ENCODE data around the gene ADRA2B. TPM values are rescaled to one million over a fixed set of nuclear protein-coding genes. Genes with fewer than 3 reads are reported as not detected.
"Not testable (repeated sequence)": the region's sequence is repeated elsewhere in the genome, so short reads cannot be mapped to it uniquely, and the experiment has no call there.

Gene ADRA2B
- total RNA-seq, 1 experiment from 2014 or later, result 4.7 TPM

GRCh38 chr2:96142217-96143113 is 26.1 kb upstream of the ADRA2B start:
- peaks cover 24% of the 10 kb centered on the region for H3K4me1 Mint-ChIP-seq
- DNase-seq (ENCODE audit: low spot score) (peak; percentile 61), ATAC-seq (0 out of 2 replicates have a peak, but pooled peaks have one; percentile 1)
- H3K9me3 Mint-ChIP-seq, result no peaks in the 10 kb centered on the region
- POLR2A ChIA-PET, result interaction anchor here (0.6 kb wide), 1 partner anchor 36 kb away, joined by 4 read pairs; no protein-coding TSS in a partner anchor
- TF ChIP-seq, protein P1, sequence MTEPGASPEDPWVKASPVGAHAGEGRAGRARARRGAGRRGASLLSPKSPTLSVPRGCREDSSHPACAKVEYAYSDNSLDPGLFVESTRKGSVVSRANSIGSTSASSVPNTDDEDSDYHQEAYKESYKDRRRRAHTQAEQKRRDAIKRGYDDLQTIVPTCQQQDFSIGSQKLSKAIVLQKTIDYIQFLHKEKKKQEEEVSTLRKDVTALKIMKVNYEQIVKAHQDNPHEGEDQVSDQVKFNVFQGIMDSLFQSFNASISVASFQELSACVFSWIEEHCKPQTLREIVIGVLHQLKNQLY (CRISPR knock-in tag; IDR thresholded peaks at IDR 0.05), result no peak
- no peak for TF ChIP-seq SP1 (CRISPR knock-in tag; conservative IDR thresholded peaks at IDR 0.05)
- no peak for TF ChIP-seq ZNF138 (CRISPR knock-in tag; conservative IDR thresholded peaks at IDR 0.05)
- no peak for TF ChIP-seq SMAD3 (CRISPR knock-in tag; IDR thresholded peaks at IDR 0.05; ENCODE audit: borderline replicate concordance)
- TF ChIP-seq ZNF671 (CRISPR knock-in tag; IDR thresholded peaks at IDR 0.05), result no peak
- TF ChIP-seq IRF2 (CRISPR knock-in tag; IDR thresholded peaks at IDR 0.05; ENCODE audit: borderline replicate concordance, low read depth), result no peak
- TF ChIP-seq TCF7 (CRISPR knock-in tag; IDR thresholded peaks at IDR 0.05; ENCODE audit: low read depth), result no peak
- no peak for TF ChIP-seq JUN (CRISPR knock-in tag; IDR thresholded peaks at IDR 0.05)
- no peak for TF ChIP-seq FOXK1 (CRISPR knock-in tag; IDR thresholded peaks at IDR 0.05)
- no peak for TF ChIP-seq ETV6 (CRISPR knock-in tag; IDR thresholded peaks at IDR 0.05)
- no peak for TF ChIP-seq MYBL2 (CRISPR knock-in tag; IDR thresholded peaks at IDR 0.05)
- no peak for TF ChIP-seq ZNF423 (CRISPR knock-in tag; IDR thresholded peaks at IDR 0.05)
- no peak for TF ChIP-seq E2F1 (CRISPR knock-in tag; IDR thresholded peaks at IDR 0.05)
- no peak for TF ChIP-seq ZNF317 (CRISPR knock-in tag; IDR thresholded peaks at IDR 0.05; ENCODE audit: borderline replicate concordance, low read depth)
- no peak for TF ChIP-seq SOX15 (CRISPR knock-in tag; IDR thresholded peaks at IDR 0.05)
- TF ChIP-seq ZNF232 (CRISPR knock-in tag; IDR thresholded peaks at IDR 0.05), result no peak
- no peak for TF ChIP-seq NFYB (CRISPR knock-in tag; conservative IDR thresholded peaks at IDR 0.05; ENCODE audit: low read depth)
- no peak for TF ChIP-seq ZNF281 (CRISPR knock-in tag; IDR thresholded peaks at IDR 0.05)
- TF ChIP-seq, protein P2, sequence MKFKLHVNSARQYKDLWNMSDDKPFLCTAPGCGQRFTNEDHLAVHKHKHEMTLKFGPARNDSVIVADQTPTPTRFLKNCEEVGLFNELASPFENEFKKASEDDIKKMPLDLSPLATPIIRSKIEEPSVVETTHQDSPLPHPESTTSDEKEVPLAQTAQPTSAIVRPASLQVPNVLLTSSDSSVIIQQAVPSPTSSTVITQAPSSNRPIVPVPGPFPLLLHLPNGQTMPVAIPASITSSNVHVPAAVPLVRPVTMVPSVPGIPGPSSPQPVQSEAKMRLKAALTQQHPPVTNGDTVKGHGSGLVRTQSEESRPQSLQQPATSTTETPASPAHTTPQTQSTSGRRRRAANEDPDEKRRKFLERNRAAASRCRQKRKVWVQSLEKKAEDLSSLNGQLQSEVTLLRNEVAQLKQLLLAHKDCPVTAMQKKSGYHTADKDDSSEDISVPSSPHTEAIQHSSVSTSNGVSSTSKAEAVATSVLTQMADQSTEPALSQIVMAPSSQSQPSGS (CRISPR knock-in tag; IDR thresholded peaks at IDR 0.05; ENCODE audit: borderline replicate concordance, low read depth), result no peak
- no peak overlapping the region for H3K27ac Mint-ChIP-seq
- H3K36me3 Mint-ChIP-seq, result no peaks in the 10 kb centered on the region
- H3K27me3 Mint-ChIP-seq (ENCODE audit: low read depth), result peaks cover 30% of the 10 kb centered on the region
- CTCF ChIA-PET, result interaction anchor here (0.6 to 9.4 kb wide), 11 partner anchors 9 to 91 kb away, joined by 3 to 214 read pairs (median 4); no protein-coding TSS in a partner anchor
- no peak overlapping the region for H3K4me3 Mint-ChIP-seq

GRCh38 chr2:96141624-96141967 is 25.2 kb upstream of the ADRA2B start:
- CTCF ChIA-PET, result interaction anchor here (0.8 to 9.4 kb wide), 6 partner anchors 10 to 92 kb away, joined by 3 to 214 read pairs (median 6); no protein-coding TSS in a partner anchor
- H3K36me3 Mint-ChIP-seq; POLR2A ChIA-PET; H3K9me3 Mint-ChIP-seq; H3K27ac Mint-ChIP-seq; DNase-seq (ENCODE audit: low spot score); H3K4me3 Mint-ChIP-seq; ATAC-seq: not testable (repeated sequence)
- peaks cover 21% of the 10 kb centered on the region for H3K27me3 Mint-ChIP-seq (ENCODE audit: low read depth)
- H3K4me1 Mint-ChIP-seq, result peaks cover 23% of the 10 kb centered on the region

All from WTC11 (cell line).